ENCODE measurements around the gene TACO1.

The TACO1 gene

DNA sequence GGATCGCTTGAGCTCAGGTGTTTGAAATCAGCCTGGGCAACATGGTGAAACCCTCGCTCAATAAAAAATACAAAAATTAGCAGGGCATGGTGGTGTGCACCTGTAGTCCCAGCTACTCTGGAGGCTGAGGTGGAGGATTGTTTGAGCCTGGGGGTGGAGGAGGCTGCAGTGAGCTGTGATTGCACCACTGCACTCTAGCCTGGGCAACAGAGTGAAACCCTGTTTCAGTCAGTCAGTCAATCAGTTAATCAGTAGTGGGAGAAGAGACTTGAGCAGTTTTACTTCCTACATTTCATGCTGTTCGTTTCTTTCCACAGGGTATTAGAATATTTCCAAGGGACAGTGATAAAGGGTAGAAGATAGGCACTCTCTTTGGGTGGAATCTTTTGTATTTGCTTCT lies 30.4 kb downstream of the TACO1 start:
- H3K4me3 ChIP-seq (ENCODE audit: low read depth, low read length) = no peak overlapping the region
- TF ChIP-seq POLR2A (IDR thresholded peaks at IDR 0.05; ENCODE audit: extremely low read depth, insufficient read length) (no peak), MYC (IDR thresholded peaks at IDR 0.05; ENCODE audit: low read depth, low read length) (no peak), MAX (IDR thresholded peaks at IDR 0.05; ENCODE audit: low read depth, low read length) (no peak)
- TF ChIP-seq, protein P1, sequence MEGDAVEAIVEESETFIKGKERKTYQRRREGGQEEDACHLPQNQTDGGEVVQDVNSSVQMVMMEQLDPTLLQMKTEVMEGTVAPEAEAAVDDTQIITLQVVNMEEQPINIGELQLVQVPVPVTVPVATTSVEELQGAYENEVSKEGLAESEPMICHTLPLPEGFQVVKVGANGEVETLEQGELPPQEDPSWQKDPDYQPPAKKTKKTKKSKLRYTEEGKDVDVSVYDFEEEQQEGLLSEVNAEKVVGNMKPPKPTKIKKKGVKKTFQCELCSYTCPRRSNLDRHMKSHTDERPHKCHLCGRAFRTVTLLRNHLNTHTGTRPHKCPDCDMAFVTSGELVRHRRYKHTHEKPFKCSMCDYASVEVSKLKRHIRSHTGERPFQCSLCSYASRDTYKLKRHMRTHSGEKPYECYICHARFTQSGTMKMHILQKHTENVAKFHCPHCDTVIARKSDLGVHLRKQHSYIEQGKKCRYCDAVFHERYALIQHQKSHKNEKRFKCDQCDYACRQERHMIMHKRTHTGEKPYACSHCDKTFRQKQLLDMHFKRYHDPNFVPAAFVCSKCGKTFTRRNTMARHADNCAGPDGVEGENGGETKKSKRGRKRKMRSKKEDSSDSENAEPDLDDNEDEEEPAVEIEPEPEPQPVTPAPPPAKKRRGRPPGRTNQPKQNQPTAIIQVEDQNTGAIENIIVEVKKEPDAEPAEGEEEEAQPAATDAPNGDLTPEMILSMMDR (IDR thresholded peaks at IDR 0.05; ENCODE audit: low read depth, low read length) = no peak
- DNase-seq (ENCODE audit: low read depth) = no peak

GRCh38 chr17:63631626-63632025 lies 30.9 kb downstream of the TACO1 start:
- H3K4me3 ChIP-seq (ENCODE audit: low read depth, low read length) = no peak overlapping the region
- peak; percentile 9 for DNase-seq (ENCODE audit: low read depth)
- TF ChIP-seq MAX (IDR thresholded peaks at IDR 0.05; ENCODE audit: low read depth, low read length) = no peak
- TF ChIP-seq, protein P1 (IDR thresholded peaks at IDR 0.05; ENCODE audit: low read depth, low read length) = no peak
- TF ChIP-seq MYC (IDR thresholded peaks at IDR 0.05; ENCODE audit: low read depth, low read length) = no peak
- no peak for TF ChIP-seq POLR2A (IDR thresholded peaks at IDR 0.05; ENCODE audit: extremely low read depth, insufficient read length)

DNA sequence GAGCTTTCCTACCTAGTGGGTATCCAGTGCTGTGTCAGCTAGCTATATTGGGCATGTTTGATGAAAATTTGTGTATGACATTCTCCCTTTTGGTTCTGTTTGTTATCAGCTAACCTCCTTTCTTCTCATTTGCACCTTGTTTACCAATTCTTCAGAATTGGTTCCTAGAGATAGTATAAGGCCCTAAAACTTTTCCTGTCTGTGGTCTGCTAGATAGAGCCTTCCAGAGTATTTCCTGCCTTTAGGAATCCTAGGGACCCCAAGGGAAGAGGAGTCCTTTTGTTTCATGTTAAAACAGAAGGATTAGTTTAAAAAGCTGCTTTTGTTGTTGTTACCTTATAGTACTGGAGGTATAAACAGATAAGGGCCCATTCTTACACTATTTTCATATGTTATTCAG lies 33.0 kb downstream of the TACO1 start:
- no peak for DNase-seq (ENCODE audit: low read depth)

GRCh38 chr17:63634163-63634562 lies 33.5 kb downstream of the TACO1 start:
- peak; percentile 42 for DNase-seq (ENCODE audit: low read depth)
- no peak overlapping the region for H3K4me3 ChIP-seq (ENCODE audit: low read depth, low read length)
- TF ChIP-seq, protein P1 (IDR thresholded peaks at IDR 0.05; ENCODE audit: low read depth, low read length) = no peak
- TF ChIP-seq MAX (IDR thresholded peaks at IDR 0.05; ENCODE audit: low read depth, low read length) (no peak), POLR2A (IDR thresholded peaks at IDR 0.05; ENCODE audit: extremely low read depth, insufficient read length) (no peak), MYC (IDR thresholded peaks at IDR 0.05; ENCODE audit: low read depth, low read length) (no peak)

More for the DNA sequence above, 33.0 kb downstream of the TACO1 start:
- H3K4me3 ChIP-seq (ENCODE audit: low read depth, low read length) = no peak overlapping the region
- TF ChIP-seq MAX (IDR thresholded peaks at IDR 0.05; ENCODE audit: low read depth, low read length) (no peak), MYC (IDR thresholded peaks at IDR 0.05; ENCODE audit: low read depth, low read length) (no peak), POLR2A (IDR thresholded peaks at IDR 0.05; ENCODE audit: extremely low read depth, insufficient read length) (no peak)
- TF ChIP-seq, protein P1 (IDR thresholded peaks at IDR 0.05; ENCODE audit: low read depth, low read length) = no peak

DNA sequence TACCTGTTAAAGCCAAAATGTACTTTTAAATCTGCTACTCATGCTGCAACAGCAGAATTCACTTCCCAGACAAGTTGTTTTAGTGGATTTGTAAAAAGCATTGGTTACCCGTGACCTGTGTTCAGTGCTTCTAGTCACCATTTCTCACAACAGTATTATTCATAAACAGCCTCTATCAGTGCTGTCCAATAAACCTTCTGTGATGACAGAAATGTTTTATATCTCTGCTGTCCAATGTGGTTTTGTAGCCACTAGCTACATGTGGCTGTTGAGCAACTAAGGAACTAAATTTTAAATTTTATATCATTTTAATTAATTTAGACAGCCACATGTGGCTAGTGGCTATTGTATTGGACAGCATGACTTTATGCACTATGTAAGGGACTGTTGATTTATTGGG lies 34.1 kb downstream of the TACO1 start:
- H3K4me3 ChIP-seq (ENCODE audit: low read depth, low read length) = no peak overlapping the region
- DNase-seq (ENCODE audit: low read depth) = no peak
- no peak for TF ChIP-seq MAX (IDR thresholded peaks at IDR 0.05; ENCODE audit: low read depth, low read length)

DNA sequence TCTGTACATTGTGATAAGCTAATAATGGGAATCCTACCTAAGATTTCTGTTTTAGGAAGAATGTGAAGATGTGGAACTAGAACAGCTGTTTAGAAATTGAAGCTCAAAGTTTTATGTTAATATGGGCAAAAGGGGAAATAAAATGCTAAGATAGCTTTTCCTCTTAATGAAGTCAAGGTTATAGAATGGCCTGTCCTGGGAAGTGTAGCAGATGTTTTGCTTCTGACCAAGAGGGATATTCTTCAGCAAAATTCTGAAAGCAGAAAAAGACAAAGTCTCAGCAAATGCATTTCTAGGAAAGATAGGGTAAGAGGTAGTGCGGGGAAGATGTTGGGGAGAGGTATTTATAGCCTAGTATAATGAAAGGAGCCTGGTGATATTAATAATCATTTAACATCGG lies 34.6 kb downstream of the TACO1 start:
- TF ChIP-seq POLR2A (IDR thresholded peaks at IDR 0.05; ENCODE audit: extremely low read depth, insufficient read length) (no peak), MAX (IDR thresholded peaks at IDR 0.05; ENCODE audit: low read depth, low read length) (no peak), MYC (IDR thresholded peaks at IDR 0.05; ENCODE audit: low read depth, low read length) (no peak)
- TF ChIP-seq, protein P1 (IDR thresholded peaks at IDR 0.05; ENCODE audit: low read depth, low read length) = no peak
- DNase-seq (ENCODE audit: low read depth) = no peak
- no peak overlapping the region for H3K4me3 ChIP-seq (ENCODE audit: low read depth, low read length)
